OCI-LY7 (cell line): ENCODE data around the gene SPAG9. TPM values are rescaled to one million over a fixed set of nuclear protein-coding genes. Genes with fewer than 3 reads are reported as not detected.

ENCODE experiments used
- BruUV-seq: library from RNA; stranded (reverse); fragments of 400-500 nt; replicated peaks from 2 replicates; lab custom pipeline; 2021; lab: Mats Ljungman, UMichigan
- CTCF ChIA-PET: fragments of 300-600 bp; sonication (Branson Sonifier 250); formaldehyde crosslinking; loops from one replicate; lab custom pipeline; 2022; ENCODE audit warnings: antibody characterized with exemption; ENCODE audit not compliant: unreplicated experiment; lab: Charles Lee
- POLR2A ChIA-PET: fragments of 300-600 bp; sonication (Branson Sonifier 250); formaldehyde crosslinking; loops from one replicate; lab custom pipeline; 2022; ENCODE audit warnings: antibody characterized with exemption; lab: Charles Lee
- DNase-seq: peaks from one replicate; pipeline ENCODE4 v3.0.0-alpha.2; 2015; ENCODE audit warnings: low spot score
- H2AFZ ChIP-seq: fragments of 200-600 bp; sonication (generic), shearing (Covaris generic); 2 replicates; pipeline ENCODE4 v1.6.1; 2014; ENCODE audit warnings: mild to moderate bottlenecking, antibody characterized with exemption, low read length, moderate library complexity
- H3K27ac ChIP-seq: fragments of 200-600 bp; sonication (generic); 2 replicates; pipeline ENCODE4 v1.5.1; 2014; ENCODE audit warnings: mixed run types, low read depth, mild to moderate bottlenecking, moderate library complexity, low read length, inconsistent platforms; ENCODE audit not compliant: poor library complexity, severe bottlenecking
- H3K36me3 ChIP-seq: fragments of 200-600 bp; sonication (generic); 2 replicates; pipeline ENCODE4 v1.6.1; 2014; ENCODE audit warnings: mild to moderate bottlenecking, antibody characterized with exemption, low read length, moderate library complexity, mixed read lengths; ENCODE audit not compliant: insufficient read depth
- H3K4me1 ChIP-seq: fragments of 200-600 bp; sonication (generic); 2 replicates; pipeline ENCODE4 v1.5.1; 2014; ENCODE audit warnings: mild to moderate bottlenecking, low read length; ENCODE audit not compliant: insufficient read depth, poor library complexity, severe bottlenecking
- H3K4me2 ChIP-seq: fragments of 200-600 bp; sonication (generic); 2 replicates; pipeline ENCODE4 v1.6.1; 2014; ENCODE audit warnings: mild to moderate bottlenecking, low read length
- H3K4me3 ChIP-seq: fragments of 200-600 bp; sonication (generic); 2 replicates; pipeline ENCODE4 v1.5.1; 2014; ENCODE audit warnings: mild to moderate bottlenecking, low read depth, low read length; ENCODE audit not compliant: poor library complexity, severe bottlenecking
- H3K79me2 ChIP-seq: fragments of 200-600 bp; sonication (generic); 2 replicates; pipeline ENCODE4 v1.6.1; 2016; ENCODE audit warnings: low read depth, mild to moderate bottlenecking, low read length, moderate library complexity, mixed read lengths; ENCODE audit not compliant: insufficient read depth
- H3K9me2 ChIP-seq: fragments of 200-600 bp; sonication (generic); 2 replicates; pipeline ENCODE4 v1.6.1; 2016; ENCODE audit warnings: mild to moderate bottlenecking, low read length, mixed read lengths; ENCODE audit not compliant: insufficient read depth
- H3K9me3 ChIP-seq: fragments of 200-600 bp; sonication (generic); 2 replicates; pipeline ENCODE4 v1.6.1; 2014; ENCODE audit warnings: mild to moderate bottlenecking, mixed run types, low read length, mixed read lengths
- H4K20me1 ChIP-seq: fragments of 200-600 bp; sonication (generic); 2 replicates; pipeline ENCODE4 v1.6.1; 2014; ENCODE audit warnings: mild to moderate bottlenecking, antibody characterized with exemption, low read length, moderate library complexity, mixed read lengths; ENCODE audit not compliant: insufficient read depth
- EZH2phosphoT487 ChIP-seq: fragments of 200-600 bp; sonication (generic); IDR thresholded peaks from 2 replicates; pipeline ENCODE4 v1.6.1; 2018; ENCODE audit warnings: low read depth, borderline replicate concordance, mild to moderate bottlenecking, mixed run types, antibody characterized with exemption, low read length, moderate library complexity, mixed read lengths
- intact Hi-C: fragments of 100-400 bp; cut with micrococcal nuclease; formaldehyde crosslinking; loops from one replicate; pipeline ENCODE4 v1.10.0; 2022; ENCODE audit not compliant: unreplicated experiment
- total RNA-seq, 2 experiments: library from RNA; depleted of rRNA in 1 of 2; stranded (reverse); fragments of >200 nt in 1 of 2; shearing (Covaris generic) in 1 of 2; gene quantifications; 2 replicates each; pipeline ENCODE4 v1.2.3, GENCODE V29; 2014 to 2022
- TF ChIP-seq, protein P1 (sequence below): fragments of 200-600 bp; sonication (generic); conservative IDR thresholded peaks from 2 replicates; pipeline ENCODE4 v1.5.1; 2014; ENCODE audit warnings: mild to moderate bottlenecking, antibody characterized with exemption, low read length, moderate library complexity, mixed read lengths

Gene SPAG9
- total RNA-seq, 2 experiments from 2014 or later = 75.5 to 78.9 TPM

DNA sequence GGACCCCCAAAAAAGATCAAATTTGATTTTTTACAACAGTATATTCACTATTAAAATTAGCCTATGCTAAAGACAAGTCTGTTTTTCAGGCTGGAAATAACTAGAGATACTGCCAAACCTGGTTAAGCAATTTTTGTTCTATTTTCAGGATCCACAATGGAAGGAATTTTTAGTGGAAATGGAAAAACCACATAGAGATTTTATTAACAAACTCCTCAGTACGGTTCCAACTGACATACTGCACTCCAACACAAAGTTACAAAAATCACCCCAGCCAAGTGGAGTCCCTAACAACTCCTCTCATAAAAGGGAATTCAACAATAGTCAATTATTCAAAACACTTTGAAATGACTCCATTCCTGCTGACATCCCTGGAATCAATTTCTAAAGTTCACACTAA is 152.9 kb downstream of the SPAG9 start:
- Histone ChIP-seq H3K4me2 (no peak overlapping the region), H2AFZ (no peak overlapping the region), H3K4me1 (peaks cover 7% of the 10 kb centered on the region), H4K20me1 (no peaks in the 10 kb centered on the region), H3K4me3 (no peak overlapping the region), H3K79me2 (no peaks in the 10 kb centered on the region), H3K9me2 (no peaks in the 10 kb centered on the region), H3K9me3 (no peaks in the 10 kb centered on the region), H3K27ac (no peak overlapping the region), H3K36me3 (peaks cover 74% of the 10 kb centered on the region)
- no peak for DNase-seq
- ChIA-PET POLR2A (interaction anchor here (0.6 kb wide), 1 partner anchor 76 kb away, joined by 3 read pairs; no protein-coding TSS in a partner anchor), CTCF (no interaction called here)
- no peak for TF ChIP-seq EZH2phosphoT487
- TF ChIP-seq, protein P1, sequence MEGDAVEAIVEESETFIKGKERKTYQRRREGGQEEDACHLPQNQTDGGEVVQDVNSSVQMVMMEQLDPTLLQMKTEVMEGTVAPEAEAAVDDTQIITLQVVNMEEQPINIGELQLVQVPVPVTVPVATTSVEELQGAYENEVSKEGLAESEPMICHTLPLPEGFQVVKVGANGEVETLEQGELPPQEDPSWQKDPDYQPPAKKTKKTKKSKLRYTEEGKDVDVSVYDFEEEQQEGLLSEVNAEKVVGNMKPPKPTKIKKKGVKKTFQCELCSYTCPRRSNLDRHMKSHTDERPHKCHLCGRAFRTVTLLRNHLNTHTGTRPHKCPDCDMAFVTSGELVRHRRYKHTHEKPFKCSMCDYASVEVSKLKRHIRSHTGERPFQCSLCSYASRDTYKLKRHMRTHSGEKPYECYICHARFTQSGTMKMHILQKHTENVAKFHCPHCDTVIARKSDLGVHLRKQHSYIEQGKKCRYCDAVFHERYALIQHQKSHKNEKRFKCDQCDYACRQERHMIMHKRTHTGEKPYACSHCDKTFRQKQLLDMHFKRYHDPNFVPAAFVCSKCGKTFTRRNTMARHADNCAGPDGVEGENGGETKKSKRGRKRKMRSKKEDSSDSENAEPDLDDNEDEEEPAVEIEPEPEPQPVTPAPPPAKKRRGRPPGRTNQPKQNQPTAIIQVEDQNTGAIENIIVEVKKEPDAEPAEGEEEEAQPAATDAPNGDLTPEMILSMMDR = no peak
- intact Hi-C loops = no loop called here
- no TSS peak for BruUV-seq

DNA sequence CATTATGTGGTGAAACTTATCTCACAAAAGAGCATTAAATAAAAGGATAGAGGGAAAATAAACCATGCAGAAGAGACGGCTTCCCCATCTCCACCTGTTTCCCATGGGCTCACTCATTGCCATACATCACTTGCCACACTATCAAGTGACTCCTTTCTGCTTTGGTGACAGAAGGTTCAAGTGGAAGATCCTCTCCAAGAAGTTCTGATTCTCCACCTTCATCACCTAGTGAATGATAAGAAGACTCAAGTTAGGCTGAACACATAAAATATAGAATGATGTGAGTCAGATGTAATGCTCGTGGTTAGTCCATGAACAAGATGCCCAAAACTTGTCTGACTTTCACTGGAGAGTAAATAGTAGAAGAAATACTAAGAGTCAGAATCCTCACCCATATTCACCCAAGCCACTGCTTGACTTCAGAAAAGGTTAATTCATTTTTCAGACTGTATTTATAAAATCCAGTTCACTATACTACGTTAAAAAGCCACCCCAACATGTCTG is 154.5 kb downstream of the SPAG9 start:
- Histone ChIP-seq H3K9me3 (no peaks in the 10 kb centered on the region), H3K4me3 (no peak overlapping the region), H3K36me3 (peaks cover 82% of the 10 kb centered on the region), H4K20me1 (no peaks in the 10 kb centered on the region), H2AFZ (no peak overlapping the region), H3K4me1 (peaks cover 7% of the 10 kb centered on the region), H3K9me2 (no peaks in the 10 kb centered on the region), H3K4me2 (no peak overlapping the region), H3K27ac (no peak overlapping the region), H3K79me2 (no peaks in the 10 kb centered on the region)
- ChIA-PET CTCF (interaction anchor here (0.5 kb wide), 1 partner anchor 183 kb away, joined by 3 read pairs; no protein-coding TSS in a partner anchor), POLR2A (interaction anchor here (1.0 kb wide), 1 partner anchor 38 kb away, joined by 5 read pairs; no protein-coding TSS in a partner anchor)
- DNase-seq = no peak
- intact Hi-C loops = no loop called here
- TF ChIP-seq, protein P1 = no peak
- no peak for TF ChIP-seq EZH2phosphoT487
- BruUV-seq = no TSS peak

DNA sequence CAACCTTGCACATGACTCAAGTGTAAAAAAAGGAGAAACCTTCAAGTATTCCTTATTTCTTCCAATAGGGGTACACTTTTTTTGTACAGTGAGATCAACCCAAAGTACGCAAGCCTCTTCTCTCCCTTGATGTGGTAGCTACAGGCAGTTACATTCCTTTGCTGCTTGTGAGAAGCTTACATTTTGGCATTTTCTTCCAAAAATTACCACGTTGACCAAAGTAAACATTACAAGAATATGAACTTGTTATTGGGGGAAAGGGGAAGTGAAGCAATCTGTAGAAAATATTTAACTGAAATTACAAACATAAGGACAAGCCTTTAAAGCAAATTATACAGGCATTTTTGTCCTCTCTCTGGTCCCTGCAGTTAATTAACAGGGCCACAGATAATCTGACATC is 157.5 kb downstream of the SPAG9 start:
- Histone ChIP-seq H3K4me2 (no peak overlapping the region), H2AFZ (no peak overlapping the region), H3K9me2 (no peaks in the 10 kb centered on the region), H3K27ac (no peak overlapping the region), H3K4me1 (peaks cover 7% of the 10 kb centered on the region), H3K9me3 (no peaks in the 10 kb centered on the region), H3K4me3 (no peak overlapping the region), H3K36me3 (peaks cover 66% of the 10 kb centered on the region), H3K79me2 (no peaks in the 10 kb centered on the region), H4K20me1 (no peaks in the 10 kb centered on the region)
- no peak for DNase-seq
- BruUV-seq = no TSS peak
- intact Hi-C loops = no loop called here
- TF ChIP-seq EZH2phosphoT487 = no peak
- TF ChIP-seq, protein P1 = no peak
- ChIA-PET CTCF (no interaction called here), POLR2A (interaction anchor here (1.0 kb wide), 1 partner anchor 96 kb away, joined by 3 read pairs; no protein-coding TSS in a partner anchor)
